Measurements from ENCODE around the gene BOK. TPM values are rescaled to one million over a fixed set of nuclear protein-coding genes. Genes with fewer than 3 reads are reported as not detected.

The BOK gene
- total and polyA plus RNA-seq, 9 of the 15 experiments (the other 6 are each of a cell fraction or from before 2014, with no cell fraction given), result 0.03 to 3.3 (median 2.0) TPM; not detected in 1

DNA sequence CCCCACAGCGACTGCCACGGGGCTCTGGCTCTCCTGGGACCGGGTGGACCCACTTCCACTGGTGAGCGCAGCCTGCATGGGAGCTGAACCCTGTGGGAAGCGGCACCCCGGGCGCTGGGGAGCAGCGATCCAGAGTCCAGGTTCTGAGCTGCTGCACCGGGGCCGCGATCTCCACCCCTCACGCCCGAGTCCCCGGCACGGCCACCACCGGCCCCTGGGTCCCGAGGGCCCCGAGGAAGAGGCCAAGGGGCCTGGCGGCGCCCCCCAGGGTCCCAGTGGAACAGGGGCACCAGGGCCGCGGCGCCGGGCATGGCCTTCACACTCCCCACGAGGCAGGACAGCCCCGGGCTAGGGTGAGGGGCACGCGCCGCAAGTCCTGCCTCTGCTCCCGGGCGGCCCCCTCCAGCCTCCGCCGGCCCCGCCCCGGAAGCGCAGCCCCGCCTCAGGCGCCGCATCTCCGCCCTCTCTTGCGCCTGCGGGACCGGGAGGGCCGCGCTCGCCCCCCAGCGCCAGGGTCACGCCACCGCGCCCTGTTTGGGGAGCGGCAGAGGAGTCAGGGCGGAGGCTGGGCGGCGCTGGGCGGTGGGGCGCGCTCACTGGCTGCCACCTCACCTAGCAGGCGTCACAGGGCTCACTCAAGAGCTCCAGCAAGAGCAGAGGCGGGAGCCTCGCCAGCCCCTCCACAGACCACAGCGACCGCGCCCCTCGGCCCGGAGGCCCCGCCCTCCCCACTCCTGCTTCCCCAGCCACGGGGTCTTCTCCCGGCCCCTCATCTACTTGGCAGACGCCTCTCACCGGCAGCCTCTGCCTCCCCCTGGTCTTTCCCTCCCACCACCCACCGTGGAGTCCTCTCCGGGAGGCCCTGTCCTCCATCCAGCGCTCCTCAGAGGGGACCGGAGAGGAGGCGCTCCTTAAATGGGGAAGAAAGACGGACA, 51.6 kb downstream of the BOK start (continued):
- TF ChIP-seq, protein P1, sequence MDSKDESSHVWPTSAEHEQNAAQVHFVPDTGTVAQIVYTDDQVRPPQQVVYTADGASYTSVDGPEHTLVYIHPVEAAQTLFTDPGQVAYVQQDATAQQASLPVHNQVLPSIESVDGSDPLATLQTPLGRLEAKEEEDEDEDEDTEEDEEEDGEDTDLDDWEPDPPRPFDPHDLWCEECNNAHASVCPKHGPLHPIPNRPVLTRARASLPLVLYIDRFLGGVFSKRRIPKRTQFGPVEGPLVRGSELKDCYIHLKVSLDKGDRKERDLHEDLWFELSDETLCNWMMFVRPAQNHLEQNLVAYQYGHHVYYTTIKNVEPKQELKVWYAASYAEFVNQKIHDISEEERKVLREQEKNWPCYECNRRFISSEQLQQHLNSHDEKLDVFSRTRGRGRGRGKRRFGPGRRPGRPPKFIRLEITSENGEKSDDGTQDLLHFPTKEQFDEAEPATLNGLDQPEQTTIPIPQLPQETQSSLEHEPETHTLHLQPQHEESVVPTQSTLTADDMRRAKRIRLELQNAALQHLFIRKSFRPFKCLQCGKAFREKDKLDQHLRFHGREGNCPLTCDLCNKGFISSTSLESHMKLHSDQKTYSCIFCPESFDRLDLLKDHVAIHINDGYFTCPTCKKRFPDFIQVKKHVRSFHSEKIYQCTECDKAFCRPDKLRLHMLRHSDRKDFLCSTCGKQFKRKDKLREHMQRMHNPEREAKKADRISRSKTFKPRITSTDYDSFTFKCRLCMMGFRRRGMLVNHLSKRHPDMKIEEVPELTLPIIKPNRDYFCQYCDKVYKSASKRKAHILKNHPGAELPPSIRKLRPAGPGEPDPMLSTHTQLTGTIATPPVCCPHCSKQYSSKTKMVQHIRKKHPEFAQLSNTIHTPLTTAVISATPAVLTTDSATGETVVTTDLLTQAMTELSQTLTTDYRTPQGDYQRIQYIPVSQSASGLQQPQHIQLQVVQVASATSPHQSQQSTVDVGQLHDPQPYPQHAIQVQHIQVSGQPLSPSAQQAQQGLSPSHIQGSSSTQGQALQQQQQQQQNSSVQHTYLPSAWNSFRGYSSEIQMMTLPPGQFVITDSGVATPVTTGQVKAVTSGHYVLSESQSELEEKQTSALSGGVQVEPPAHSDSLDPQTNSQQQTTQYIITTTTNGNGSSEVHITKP (IDR thresholded peaks at IDR 0.05; ENCODE audit: partially characterized antibody), result no peak
- TF ChIP-seq ETS2 (tag; IDR thresholded peaks at IDR 0.05; ENCODE audit: borderline replicate concordance, poor library complexity, severe bottlenecking) (no peak), MYNN (IDR thresholded peaks at IDR 0.05) (no peak), MYNN (CRISPR knock-in tag; IDR thresholded peaks at IDR 0.05) (no peak), TBP (optimal IDR thresholded peaks at IDR 0.05; ENCODE audit: low read depth, low read length) (no peak), TAF1 (IDR thresholded peaks at IDR 0.05; ENCODE audit: control insufficient read depth, extremely low read depth, insufficient read depth, low read length, severe bottlenecking) (peak; percentile 31), NCOA4 (IDR thresholded peaks at IDR 0.05; ENCODE audit: partially characterized antibody) (no peak), ZNF197 (CRISPR knock-in tag; IDR thresholded peaks at IDR 0.05; ENCODE audit: low read depth) (no peak), HDGF (IDR thresholded peaks at IDR 0.05) (no peak), CEBPB (tag; IDR thresholded peaks at IDR 0.05) (no peak), MCM7 (IDR thresholded peaks at IDR 0.05) (no peak), NFE2 (IDR thresholded peaks at IDR 0.05; ENCODE audit: low read depth) (no peak), ARHGAP35 (IDR thresholded peaks at IDR 0.05; ENCODE audit: partially characterized antibody) (no peak), HOXB6 (CRISPR knock-in tag; IDR thresholded peaks at IDR 0.05; ENCODE audit: borderline replicate concordance) (no peak), CREM (IDR thresholded peaks at IDR 0.05; ENCODE audit: low read depth) (peak; percentile 71), ZKSCAN3 (CRISPR knock-in tag; IDR thresholded peaks at IDR 0.05) (no peak), ETV5 (CRISPR knock-in tag; IDR thresholded peaks at IDR 0.05; ENCODE audit: low read depth) (peak; percentile 44; the same call in 1 of the 2 replicates), SETDB1 (IDR thresholded peaks at IDR 0.05; ENCODE audit: low read length) (no peak), ARID2 (IDR thresholded peaks at IDR 0.05) (no peak)
- TF ChIP-seq, protein P2, sequence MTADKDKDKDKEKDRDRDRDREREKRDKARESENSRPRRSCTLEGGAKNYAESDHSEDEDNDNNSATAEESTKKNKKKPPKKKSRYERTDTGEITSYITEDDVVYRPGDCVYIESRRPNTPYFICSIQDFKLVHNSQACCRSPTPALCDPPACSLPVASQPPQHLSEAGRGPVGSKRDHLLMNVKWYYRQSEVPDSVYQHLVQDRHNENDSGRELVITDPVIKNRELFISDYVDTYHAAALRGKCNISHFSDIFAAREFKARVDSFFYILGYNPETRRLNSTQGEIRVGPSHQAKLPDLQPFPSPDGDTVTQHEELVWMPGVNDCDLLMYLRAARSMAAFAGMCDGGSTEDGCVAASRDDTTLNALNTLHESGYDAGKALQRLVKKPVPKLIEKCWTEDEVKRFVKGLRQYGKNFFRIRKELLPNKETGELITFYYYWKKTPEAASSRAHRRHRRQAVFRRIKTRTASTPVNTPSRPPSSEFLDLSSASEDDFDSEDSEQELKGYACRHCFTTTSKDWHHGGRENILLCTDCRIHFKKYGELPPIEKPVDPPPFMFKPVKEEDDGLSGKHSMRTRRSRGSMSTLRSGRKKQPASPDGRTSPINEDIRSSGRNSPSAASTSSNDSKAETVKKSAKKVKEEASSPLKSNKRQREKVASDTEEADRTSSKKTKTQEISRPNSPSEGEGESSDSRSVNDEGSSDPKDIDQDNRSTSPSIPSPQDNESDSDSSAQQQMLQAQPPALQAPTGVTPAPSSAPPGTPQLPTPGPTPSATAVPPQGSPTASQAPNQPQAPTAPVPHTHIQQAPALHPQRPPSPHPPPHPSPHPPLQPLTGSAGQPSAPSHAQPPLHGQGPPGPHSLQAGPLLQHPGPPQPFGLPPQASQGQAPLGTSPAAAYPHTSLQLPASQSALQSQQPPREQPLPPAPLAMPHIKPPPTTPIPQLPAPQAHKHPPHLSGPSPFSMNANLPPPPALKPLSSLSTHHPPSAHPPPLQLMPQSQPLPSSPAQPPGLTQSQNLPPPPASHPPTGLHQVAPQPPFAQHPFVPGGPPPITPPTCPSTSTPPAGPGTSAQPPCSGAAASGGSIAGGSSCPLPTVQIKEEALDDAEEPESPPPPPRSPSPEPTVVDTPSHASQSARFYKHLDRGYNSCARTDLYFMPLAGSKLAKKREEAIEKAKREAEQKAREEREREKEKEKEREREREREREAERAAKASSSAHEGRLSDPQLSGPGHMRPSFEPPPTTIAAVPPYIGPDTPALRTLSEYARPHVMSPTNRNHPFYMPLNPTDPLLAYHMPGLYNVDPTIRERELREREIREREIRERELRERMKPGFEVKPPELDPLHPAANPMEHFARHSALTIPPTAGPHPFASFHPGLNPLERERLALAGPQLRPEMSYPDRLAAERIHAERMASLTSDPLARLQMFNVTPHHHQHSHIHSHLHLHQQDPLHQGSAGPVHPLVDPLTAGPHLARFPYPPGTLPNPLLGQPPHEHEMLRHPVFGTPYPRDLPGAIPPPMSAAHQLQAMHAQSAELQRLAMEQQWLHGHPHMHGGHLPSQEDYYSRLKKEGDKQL (CRISPR knock-in tag; IDR thresholded peaks at IDR 0.05; ENCODE audit: borderline replicate concordance), result no peak

Data from K562 (cell line).